ENCODE measurements around the gene ZKSCAN5. TPM values are rescaled to one million over a fixed set of nuclear protein-coding genes. Genes with fewer than 3 reads are reported as not detected.

Gene ZKSCAN5
- 5.3 and 6.7 TPM in 2 replicates for total RNA-seq (2014; rRNA removed; shearing (Covaris generic); ENCODE audit: low replicate concordance)

- in situ Hi-C loops (cut with HindIII; ENCODE audit: low pct_unique_long_range_greater_than_20kb, low sequenced_read_pairs), result no loop called here
These were observed at the start of gene ZKSCAN5 for GRCh38 chr7:99504603-99505323. Gene ZKSCAN5, plus strand, starts transcription at chr7:99504662. Its CDS starts 1,383 bp downstream, at chr7:99506045.

GRCh38 chr7:99455874-99456273 is 48.6 kb upstream of the ZKSCAN5 start:
- DNase-seq (ENCODE audit: low read depth), result no peak
- in situ Hi-C loops (cut with HindIII; ENCODE audit: low pct_unique_long_range_greater_than_20kb, low sequenced_read_pairs), result no loop called here

More at GRCh38 chr7:99504603-99505323, at the start of gene ZKSCAN5:
- DNase-seq (ENCODE audit: low read depth), result peak; percentile 98

- no peak for DNase-seq (ENCODE audit: low read depth)
- in situ Hi-C loops (cut with HindIII; ENCODE audit: low pct_unique_long_range_greater_than_20kb, low sequenced_read_pairs), result no loop called here
These were observed 48.2 kb upstream of the ZKSCAN5 start for GRCh38 chr7:99456288-99456687.

- in situ Hi-C loops (cut with HindIII; ENCODE audit: low pct_unique_long_range_greater_than_20kb, low sequenced_read_pairs), result no loop called here
- DNase-seq (ENCODE audit: low read depth), result no peak
These were observed 47.3 kb upstream of the ZKSCAN5 start for GRCh38 chr7:99457050-99457649.

- in situ Hi-C loops (cut with HindIII; ENCODE audit: low pct_unique_long_range_greater_than_20kb, low sequenced_read_pairs), result no loop called here
- DNase-seq (ENCODE audit: low read depth), result no peak
These were observed 46.6 kb upstream of the ZKSCAN5 start for GRCh38 chr7:99457650-99458493.

GRCh38 chr7:99459087-99459486 is 45.4 kb upstream of the ZKSCAN5 start:
- no peak for DNase-seq (ENCODE audit: low read depth)
- in situ Hi-C loops (cut with HindIII; ENCODE audit: low pct_unique_long_range_greater_than_20kb, low sequenced_read_pairs), result no loop called here

GRCh38 chr7:99460651-99461050 is 43.8 kb upstream of the ZKSCAN5 start:
- no peak for DNase-seq (ENCODE audit: low read depth)
- in situ Hi-C loops (cut with HindIII; ENCODE audit: low pct_unique_long_range_greater_than_20kb, low sequenced_read_pairs), result no loop called here

GRCh38 chr7:99461221-99461620 is 43.2 kb upstream of the ZKSCAN5 start:
- DNase-seq (ENCODE audit: low read depth), result no peak
- in situ Hi-C loops (cut with HindIII; ENCODE audit: low pct_unique_long_range_greater_than_20kb, low sequenced_read_pairs), result no loop called here

- no peak for DNase-seq (ENCODE audit: low read depth)
- in situ Hi-C loops (cut with HindIII; ENCODE audit: low pct_unique_long_range_greater_than_20kb, low sequenced_read_pairs), result no loop called here
These were observed 39.1 kb upstream of the ZKSCAN5 start for GRCh38 chr7:99465421-99465768.

GRCh38 chr7:99468336-99468918 is 36.0 kb upstream of the ZKSCAN5 start:
- in situ Hi-C loops (cut with HindIII; ENCODE audit: low pct_unique_long_range_greater_than_20kb, low sequenced_read_pairs), result no loop called here

GRCh38 chr7:99469381-99470065 is 34.9 kb upstream of the ZKSCAN5 start:
- no peak for DNase-seq (ENCODE audit: low read depth)
- in situ Hi-C loops (cut with HindIII; ENCODE audit: low pct_unique_long_range_greater_than_20kb, low sequenced_read_pairs), result no loop called here

More at GRCh38 chr7:99468336-99468918, 36.0 kb upstream of the ZKSCAN5 start:
- no peak for DNase-seq (ENCODE audit: low read depth)

- in situ Hi-C loops (cut with HindIII; ENCODE audit: low pct_unique_long_range_greater_than_20kb, low sequenced_read_pairs), result no loop called here
- peak; percentile 95 for DNase-seq (ENCODE audit: low read depth)
These were observed 31.7 kb upstream of the ZKSCAN5 start, which contains the start of gene ZNF789 for GRCh38 chr7:99472561-99473314. Gene ZNF789, plus strand, starts transcription at chr7:99472890. Its CDS starts 3,567 bp downstream, at chr7:99476457.

- in situ Hi-C loops (cut with HindIII; ENCODE audit: low pct_unique_long_range_greater_than_20kb, low sequenced_read_pairs), result no loop called here
- peak; percentile 61 for DNase-seq (ENCODE audit: low read depth)
These were observed 31.2 kb upstream of the ZKSCAN5 start for GRCh38 chr7:99473315-99473596.

GRCh38 chr7:99476107-99476506 is 28.4 kb upstream of the ZKSCAN5 start:
- no peak for DNase-seq (ENCODE audit: low read depth)
- in situ Hi-C loops (cut with HindIII; ENCODE audit: low pct_unique_long_range_greater_than_20kb, low sequenced_read_pairs), result no loop called here

- no peak for DNase-seq (ENCODE audit: low read depth)
- in situ Hi-C loops (cut with HindIII; ENCODE audit: low pct_unique_long_range_greater_than_20kb, low sequenced_read_pairs), result no loop called here
These were observed 25.7 kb upstream of the ZKSCAN5 start for GRCh38 chr7:99478464-99479440.

GRCh38 chr7:99485094-99485493 is 19.4 kb upstream of the ZKSCAN5 start:
- in situ Hi-C loops (cut with HindIII; ENCODE audit: low pct_unique_long_range_greater_than_20kb, low sequenced_read_pairs), result no loop called here
- DNase-seq (ENCODE audit: low read depth), result no peak

GRCh38 chr7:99489235-99489634 is 15.2 kb upstream of the ZKSCAN5 start:
- in situ Hi-C loops (cut with HindIII; ENCODE audit: low pct_unique_long_range_greater_than_20kb, low sequenced_read_pairs), result no loop called here
- no peak for DNase-seq (ENCODE audit: low read depth)
